K562 (cell line): ENCODE results near the gene ABCG1. TPM values are rescaled to one million over a fixed set of nuclear protein-coding genes. Genes with fewer than 3 reads are reported as not detected.

ENCODE experiments used
- E2F3 ChIP-seq: fragments of 250-450 bp; sonication (Bioruptor Pico); IDR thresholded peaks from 2 replicates; pipeline ENCODE4 v1.4.0; 2020; ENCODE audit warnings: mild to moderate bottlenecking
- FUS ChIP-seq: fragments of 200-400 bp; formaldehyde crosslinking; optimal IDR thresholded peaks from 2 replicates; pipeline ENCODE3; 2017; ENCODE audit warnings: low read depth, low read length
- GATA2 ChIP-seq: sonication (generic); formaldehyde crosslinking; IDR thresholded peaks from 2 replicates; pipeline ENCODE4 v1.4.0; 2020; ENCODE audit warnings: mild to moderate bottlenecking, missing genetic modification reagents
- HDAC1 ChIP-seq, 2 experiments: fragments of 450-650 bp; IDR thresholded peaks; 2 replicates each; pipeline ENCODE4 v1.6.1; 2016 to 2017; ENCODE audit warnings: inconsistent platforms in 1 of 2, mild to moderate bottlenecking in 1 of 2, moderate library complexity in 1 of 2
- KLF13 ChIP-seq: fragments of 450-650 bp; IDR thresholded peaks from 2 replicates; pipeline ENCODE4 v1.6.1; 2016; ENCODE audit warnings: missing genetic modification characterization, low read depth, mild to moderate bottlenecking, missing compliant biosample characterization, moderate library complexity, borderline replicate concordance
- NCOA1 ChIP-seq: fragments of 450-650 bp; IDR thresholded peaks from 2 replicates; pipeline ENCODE4 v1.6.1; 2016; ENCODE audit warnings: low read depth
- PKNOX1 ChIP-seq: fragments of 450-650 bp; IDR thresholded peaks from 2 replicates; pipeline ENCODE4 v1.6.1; 2016
- RNF219 ChIP-seq: fragments of 250-450 bp; sonication (Bioruptor Pico); IDR thresholded peaks from 2 replicates; pipeline ENCODE4 v1.5.0; 2022; ENCODE audit warnings: mild to moderate bottlenecking
- USF1 ChIP-seq: sonication (generic); formaldehyde crosslinking; IDR thresholded peaks from 2 replicates; pipeline ENCODE4 v1.9.0; 2022; ENCODE audit warnings: mild to moderate bottlenecking, missing genetic modification reagents
- polyA plus RNA-seq, 8 experiments: library from polyadenylated mRNA; depleted of rRNA in 4 of 8; stranded (reverse) in 5 of 8; unstranded in 3 of 8; fragments of >200 nt; fragmentation: Nextera tagmentation in 2 of 8; fragmentation: Illumina TruSeq in 1 of 8; extraction: Ambion mirVana in 2 of 8; extraction: Trizol in 1 of 8; gene quantifications; 2 replicates each; pipeline versions ENCODE4 v1.2.1 to v1.2.3, GENCODE V29; 2011 to 2014; ENCODE audit warnings: inconsistent platforms in 1 of 8, missing spikeins in 1 of 8
- total RNA-seq, 7 experiments: library from RNA; depleted of rRNA in 6 of 7; stranded (reverse); fragments of >200 nt in 6 of 7; fragmentation: Illumina TruSeq in 2 of 7; extraction: Trizol in 2 of 7; gene quantifications; 2 replicates each; pipeline versions ENCODE4 v1.2.1 to v1.2.3, GENCODE V29; 2011 to 2021; ENCODE audit warnings: low replicate concordance in 1 of 7
- TF ChIP-seq, protein P1 (sequence below): fragments of 450-650 bp; IDR thresholded peaks from 2 replicates; pipeline ENCODE4 v1.6.1; 2017; ENCODE audit warnings: antibody characterized with exemption, mild to moderate bottlenecking

The ABCG1 gene
- total and polyA plus RNA-seq, 9 of the 15 experiments (the other 6 are each of a cell fraction or from before 2014, with no cell fraction given): 0.04 to 0.09 TPM; not detected in 7

DNA sequence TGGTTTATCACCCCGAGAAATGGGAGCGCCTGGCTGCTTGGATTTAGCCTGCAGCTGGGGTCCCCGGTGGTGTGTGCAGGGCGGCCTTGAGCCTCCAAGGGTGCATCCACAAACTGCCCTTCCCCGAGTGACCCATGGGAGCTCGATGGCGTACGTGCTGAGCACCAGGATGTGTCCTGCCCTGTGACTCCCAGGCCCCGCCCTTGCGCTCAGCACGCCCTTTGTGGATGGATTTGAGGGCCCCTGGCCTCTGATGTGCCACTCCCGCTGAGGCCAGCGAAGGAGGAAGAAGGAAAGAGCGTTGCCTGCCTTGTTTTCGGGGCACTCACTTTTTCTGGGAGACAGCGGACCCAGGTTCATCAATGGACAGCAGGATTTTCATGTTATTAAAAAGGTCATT, 98.0 kb downstream of the ABCG1 start (continued):
- TF ChIP-seq USF1 (CRISPR knock-in tag): no peak
- no peak for TF ChIP-seq PKNOX1
- TF ChIP-seq RNF219 (CRISPR knock-in tag): no peak
- TF ChIP-seq KLF13 (tag): no peak
- no peak for TF ChIP-seq FUS
- TF ChIP-seq, protein P1, sequence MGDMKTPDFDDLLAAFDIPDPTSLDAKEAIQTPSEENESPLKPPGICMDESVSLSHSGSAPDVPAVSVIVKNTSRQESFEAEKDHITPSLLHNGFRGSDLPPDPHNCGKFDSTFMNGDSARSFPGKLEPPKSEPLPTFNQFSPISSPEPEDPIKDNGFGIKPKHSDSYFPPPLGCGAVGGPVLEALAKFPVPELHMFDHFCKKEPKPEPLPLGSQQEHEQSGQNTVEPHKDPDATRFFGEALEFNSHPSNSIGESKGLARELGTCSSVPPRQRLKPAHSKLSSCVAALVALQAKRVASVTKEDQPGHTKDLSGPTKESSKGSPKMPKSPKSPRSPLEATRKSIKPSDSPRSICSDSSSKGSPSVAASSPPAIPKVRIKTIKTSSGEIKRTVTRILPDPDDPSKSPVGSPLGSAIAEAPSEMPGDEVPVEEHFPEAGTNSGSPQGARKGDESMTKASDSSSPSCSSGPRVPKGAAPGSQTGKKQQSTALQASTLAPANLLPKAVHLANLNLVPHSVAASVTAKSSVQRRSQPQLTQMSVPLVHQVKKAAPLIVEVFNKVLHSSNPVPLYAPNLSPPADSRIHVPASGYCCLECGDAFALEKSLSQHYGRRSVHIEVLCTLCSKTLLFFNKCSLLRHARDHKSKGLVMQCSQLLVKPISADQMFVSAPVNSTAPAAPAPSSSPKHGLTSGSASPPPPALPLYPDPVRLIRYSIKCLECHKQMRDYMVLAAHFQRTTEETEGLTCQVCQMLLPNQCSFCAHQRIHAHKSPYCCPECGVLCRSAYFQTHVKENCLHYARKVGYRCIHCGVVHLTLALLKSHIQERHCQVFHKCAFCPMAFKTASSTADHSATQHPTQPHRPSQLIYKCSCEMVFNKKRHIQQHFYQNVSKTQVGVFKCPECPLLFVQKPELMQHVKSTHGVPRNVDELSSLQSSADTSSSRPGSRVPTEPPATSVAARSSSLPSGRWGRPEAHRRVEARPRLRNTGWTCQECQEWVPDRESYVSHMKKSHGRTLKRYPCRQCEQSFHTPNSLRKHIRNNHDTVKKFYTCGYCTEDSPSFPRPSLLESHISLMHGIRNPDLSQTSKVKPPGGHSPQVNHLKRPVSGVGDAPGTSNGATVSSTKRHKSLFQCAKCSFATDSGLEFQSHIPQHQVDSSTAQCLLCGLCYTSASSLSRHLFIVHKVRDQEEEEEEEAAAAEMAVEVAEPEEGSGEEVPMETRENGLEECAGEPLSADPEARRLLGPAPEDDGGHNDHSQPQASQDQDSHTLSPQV: no peak
- no peak for TF ChIP-seq NCOA1
- no peak for TF ChIP-seq E2F3
- no peak for TF ChIP-seq HDAC1 (IDR thresholded peaks at IDR 0.05)
- TF ChIP-seq GATA2 (CRISPR knock-in tag): no peak
